ENCODE measurements around the gene IPO13. TPM values are rescaled to one million over a fixed set of nuclear protein-coding genes. Genes with fewer than 3 reads are reported as not detected.
A peak's percentile ranks its signal among the peaks of the same experiment; 100 is the strongest.

Gene IPO13
- total RNA-seq, 2 experiments from 2014 or later, result 8.0 to 12.4 TPM

DNA sequence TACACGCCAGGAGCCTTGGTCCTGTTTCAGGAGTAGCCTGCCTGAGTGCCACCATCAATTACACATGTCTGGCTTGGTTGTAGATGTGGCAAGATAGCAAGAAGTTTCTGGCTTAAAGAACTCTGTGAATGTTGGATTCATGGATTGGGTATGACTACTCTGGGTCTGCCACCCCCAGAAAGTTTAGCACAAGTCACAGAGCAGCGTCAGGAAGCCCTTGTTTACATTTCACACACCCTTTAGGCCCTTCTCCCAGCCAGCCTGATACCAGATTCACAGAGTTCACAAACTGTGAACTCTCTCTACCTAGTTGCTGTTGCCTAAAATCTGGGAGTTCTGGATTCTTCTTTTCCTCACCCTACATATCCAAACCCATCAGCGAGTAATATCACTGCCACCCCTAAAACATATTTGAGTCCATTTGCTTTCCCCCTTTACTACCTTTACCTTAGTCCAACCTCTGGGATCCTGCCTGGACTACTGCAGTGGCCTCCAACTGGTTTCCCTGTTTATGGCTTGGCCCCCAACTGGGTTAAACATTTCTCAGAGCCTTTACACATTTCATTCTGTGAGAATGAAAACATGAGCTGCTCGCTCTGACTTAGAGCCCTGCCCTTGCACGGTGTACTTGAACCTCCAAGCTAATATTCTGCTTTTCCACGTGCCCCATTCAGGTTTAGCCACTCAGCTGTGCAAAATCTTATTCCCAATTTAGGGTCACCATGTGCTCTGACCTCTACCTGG, 40.6 kb downstream of the IPO13 start:
- H3K4me1 Mint-ChIP-seq (ENCODE audit: low read depth), result peaks cover 5% of the 10 kb centered on the region
- H3K36me3 Mint-ChIP-seq (ENCODE audit: low read depth), result peaks cover 8% of the 10 kb centered on the region
- intact Hi-C loops (cut with micrococcal nuclease), result no loop called here
- H3K4me3 Mint-ChIP-seq, result no peak overlapping the region
- H3K27me3 Mint-ChIP-seq (ENCODE audit: low read depth), result no peaks in the 10 kb centered on the region
- DNase-seq, result no peak
- H3K9me3 Mint-ChIP-seq, result no peaks in the 10 kb centered on the region
- CTCF ChIA-PET, result interaction anchor here (0.8 to 1.3 kb wide), 2 partner anchors 11 to 61 kb away, joined by 3 to 4 read pairs; no protein-coding TSS in a partner anchor
- H3K27ac Mint-ChIP-seq, result no peak overlapping the region

- H3K27ac Mint-ChIP-seq, result no peak overlapping the region
- H3K4me3 Mint-ChIP-seq, result peak overlapping the region; percentile 89
- no peak for DNase-seq
- peaks cover 5% of the 10 kb centered on the region for H3K4me1 Mint-ChIP-seq (ENCODE audit: low read depth)
- CTCF ChIA-PET, result interaction anchor here (1.0 to 2.0 kb wide), 3 partner anchors 15 to 58 kb away, joined by 3 to 5 read pairs (median 4); no protein-coding TSS in a partner anchor
- no peaks in the 10 kb centered on the region for H3K27me3 Mint-ChIP-seq (ENCODE audit: low read depth)
- H3K9me3 Mint-ChIP-seq, result no peaks in the 10 kb centered on the region
- intact Hi-C loops (cut with micrococcal nuclease), result loop anchor here (1.0 to 5.0 kb wide), 5 partner anchors 16 to 338 kb away; partner anchors contain the start of genes ATP6V0B, IPO13 and KDM4A
- H3K36me3 Mint-ChIP-seq (ENCODE audit: low read depth), result peaks cover 2% of the 10 kb centered on the region
Observed at GRCh38 chr1:43990271-43991199, 43.8 kb downstream of the IPO13 start.

DNA sequence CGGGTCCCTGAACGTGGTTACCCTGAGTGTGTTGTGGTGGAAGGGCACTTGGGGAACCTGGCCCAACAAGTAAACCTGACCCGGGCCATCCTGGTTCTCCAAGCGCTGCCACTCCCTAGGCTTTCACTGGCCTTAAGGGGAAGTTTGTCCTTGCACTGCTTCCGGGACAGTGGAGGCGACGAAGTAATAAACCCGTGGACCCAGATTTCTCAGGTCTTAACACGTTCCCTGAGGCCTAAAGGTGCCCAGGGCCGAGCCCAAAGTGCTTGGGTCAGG, 44.4 kb downstream of the IPO13 start:
- Mint-ChIP-seq H3K4me3 (peak overlapping the region; percentile 89), H3K9me3 (no peaks in the 10 kb centered on the region), H3K27ac (no peak overlapping the region), H3K4me1 (ENCODE audit: low read depth) (peaks cover 5% of the 10 kb centered on the region), H3K36me3 (ENCODE audit: low read depth) (no peaks in the 10 kb centered on the region), H3K27me3 (ENCODE audit: low read depth) (no peaks in the 10 kb centered on the region)
- intact Hi-C loops (cut with micrococcal nuclease), result loop anchor here (1.0 to 5.0 kb wide), 5 partner anchors 17 to 339 kb away; partner anchors contain the start of genes ATP6V0B, IPO13 and KDM4A
- DNase-seq, result no peak
- CTCF ChIA-PET, result interaction anchor here (1.8 kb wide), 1 partner anchor 57 kb away, joined by 4 read pairs; no protein-coding TSS in a partner anchor

DNA sequence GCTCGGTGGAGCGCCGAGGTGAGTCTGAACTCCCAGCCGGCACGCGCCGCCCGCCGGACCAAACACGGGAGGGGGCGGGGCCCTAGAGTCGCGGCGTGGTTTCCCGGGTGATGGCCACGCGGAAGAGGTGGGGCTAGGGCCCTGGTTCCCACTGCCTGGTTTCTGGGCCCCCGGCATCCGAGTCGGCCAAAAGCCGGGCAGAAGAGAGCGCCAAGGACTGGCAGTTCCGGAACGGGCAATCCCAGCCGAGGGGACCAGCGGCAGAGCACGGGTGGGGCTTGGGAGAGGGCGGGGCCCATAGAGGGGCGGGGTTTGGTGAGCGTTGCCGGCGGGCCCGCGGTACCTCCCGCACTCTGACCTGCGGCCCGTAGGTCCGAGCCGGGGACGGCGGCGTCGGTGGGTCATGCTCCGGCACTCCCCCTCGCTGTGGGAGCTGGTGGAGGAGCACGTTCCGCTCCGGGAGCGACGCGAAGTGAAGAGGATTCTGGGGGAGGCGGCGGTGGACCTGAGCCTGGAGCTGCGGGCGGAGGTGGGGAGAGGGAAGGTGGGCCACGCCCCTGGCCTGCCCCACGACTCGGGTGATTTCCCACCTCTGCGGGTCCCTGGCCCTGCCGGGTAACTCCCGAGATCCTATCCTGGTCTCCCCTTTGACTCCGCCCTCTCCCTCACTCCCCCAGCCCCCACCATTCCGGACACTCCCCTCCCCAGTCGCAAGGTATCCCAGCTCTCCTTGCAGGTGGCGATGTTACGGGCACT, 44.9 kb downstream of the IPO13 start, which contains the start of gene CCDC24:
TSS of gene CCDC24 (plus strand) at position 124 of the 756 bp plus-strand sequence. CDS start at position 404, 280 bp downstream.
- H3K36me3 Mint-ChIP-seq (ENCODE audit: low read depth), result no peaks in the 10 kb centered on the region
- DNase-seq, result peak; percentile 74
- H3K4me1 Mint-ChIP-seq (ENCODE audit: low read depth), result peaks cover 5% of the 10 kb centered on the region
- CTCF ChIA-PET, result interaction anchor here (0.9 to 1.7 kb wide), 3 partner anchors 13 to 56 kb away, joined by 3 to 6 read pairs (median 6); no protein-coding TSS in a partner anchor
- H3K27me3 Mint-ChIP-seq (ENCODE audit: low read depth), result no peaks in the 10 kb centered on the region
- H3K9me3 Mint-ChIP-seq, result no peaks in the 10 kb centered on the region
- peak within 1 kb of the TSS; percentile 53 for H3K27ac Mint-ChIP-seq
- peak within 1 kb of the TSS; percentile 89 for H3K4me3 Mint-ChIP-seq
- intact Hi-C loops (cut with micrococcal nuclease), result loop anchor here (1.0 to 5.0 kb wide), 5 partner anchors 17 to 339 kb away; partner anchors contain the start of genes ATP6V0B, IPO13 and KDM4A

DNA sequence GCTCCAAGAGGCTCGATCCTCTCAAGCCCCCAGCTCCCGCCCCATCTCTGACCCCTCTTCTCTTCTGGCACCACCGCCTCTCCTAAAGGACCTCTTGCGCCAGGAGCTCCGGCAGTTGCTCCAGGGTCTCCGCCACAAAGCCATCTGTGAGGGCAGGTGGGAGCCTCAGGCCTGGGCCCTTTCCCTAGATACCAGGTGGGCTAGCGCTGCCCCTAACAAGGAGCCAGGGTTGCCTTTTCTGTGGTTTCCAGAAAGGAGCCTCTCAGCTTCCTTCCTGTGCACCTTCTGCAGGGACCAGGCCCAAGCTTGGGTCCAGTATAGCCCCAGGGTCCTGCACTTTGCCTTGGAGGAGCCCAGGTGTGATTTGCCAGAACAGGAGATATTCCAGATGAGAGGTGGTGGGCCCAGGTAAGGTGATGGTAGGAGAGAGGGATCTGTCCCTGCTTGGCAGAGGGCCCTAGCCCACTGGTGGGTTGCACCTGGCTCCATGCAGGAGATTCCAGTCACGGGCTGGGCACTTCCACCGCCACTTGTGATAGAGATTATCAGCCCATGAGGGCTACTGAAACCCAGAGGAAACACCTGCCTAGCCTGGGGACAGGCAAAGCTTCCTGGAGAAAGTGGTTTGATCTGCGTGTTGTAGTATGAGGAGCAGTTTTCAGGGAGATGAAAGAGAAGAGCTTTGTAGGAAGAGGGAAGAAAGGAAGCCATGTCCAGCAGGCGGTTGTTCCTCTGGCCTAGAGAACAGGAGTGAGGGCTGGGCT, 45.7 kb downstream of the IPO13 start:
- Mint-ChIP-seq H3K4me1 (ENCODE audit: low read depth) (peaks cover 5% of the 10 kb centered on the region), H3K9me3 (no peaks in the 10 kb centered on the region), H3K27ac (no peak overlapping the region), H3K27me3 (ENCODE audit: low read depth) (no peaks in the 10 kb centered on the region), H3K36me3 (ENCODE audit: low read depth) (no peaks in the 10 kb centered on the region), H3K4me3 (peak overlapping the region; percentile 89)
- no peak for DNase-seq
- intact Hi-C loops (cut with micrococcal nuclease), result loop anchor here (5.0 kb wide), 2 partner anchors 270 to 340 kb away; partner anchors contain the start of gene KDM4A
- CTCF ChIA-PET, result interaction anchor here (0.7 to 1.7 kb wide), 4 partner anchors 13 to 463 kb away, joined by 3 to 6 read pairs (median 4); no protein-coding TSS in a partner anchor

DNA sequence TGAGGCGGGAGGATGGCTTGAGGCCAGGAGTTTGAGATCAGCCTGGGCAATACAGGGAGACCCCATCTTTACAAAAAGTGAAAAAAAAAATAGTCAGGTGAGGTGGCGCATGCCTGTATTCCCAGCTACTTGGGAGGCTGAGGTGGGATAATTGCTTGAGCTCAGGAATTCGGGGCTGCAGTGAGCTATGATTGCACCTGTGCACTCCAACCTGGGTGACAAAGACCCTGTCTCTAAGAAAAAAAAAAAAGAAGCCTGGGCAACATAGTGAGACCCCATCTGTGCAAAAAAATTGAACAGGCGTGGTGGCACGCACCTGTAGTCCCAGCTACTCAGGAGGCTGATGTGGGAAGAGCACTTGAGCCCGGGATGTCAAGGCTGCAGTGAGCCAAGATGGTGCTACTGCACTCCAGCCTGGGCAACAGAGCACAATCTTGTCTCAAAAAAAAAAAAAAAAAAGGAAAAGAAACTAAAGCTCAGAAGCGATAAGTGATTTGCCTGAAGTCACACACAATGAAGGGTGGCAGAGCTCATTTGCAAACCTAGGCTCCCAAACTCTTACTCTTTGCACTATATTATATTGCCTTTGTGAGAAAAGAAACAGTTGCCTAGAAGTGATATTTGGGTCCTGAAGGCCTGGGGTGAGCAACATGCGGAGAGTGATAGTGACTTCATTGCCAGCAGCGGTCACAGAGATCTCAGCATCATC, 46.6 kb downstream of the IPO13 start:
- no peak for DNase-seq
- no peaks in the 10 kb centered on the region for H3K36me3 Mint-ChIP-seq (ENCODE audit: low read depth)
- no peaks in the 10 kb centered on the region for H3K27me3 Mint-ChIP-seq (ENCODE audit: low read depth)
- CTCF ChIA-PET, result interaction anchor here (0.6 to 1.7 kb wide), 5 partner anchors 12 to 464 kb away, joined by 3 to 8 read pairs (median 4); no protein-coding TSS in a partner anchor
- H3K27ac Mint-ChIP-seq, result no peak overlapping the region
- peaks cover 5% of the 10 kb centered on the region for H3K4me1 Mint-ChIP-seq (ENCODE audit: low read depth)
- no peaks in the 10 kb centered on the region for H3K9me3 Mint-ChIP-seq
- H3K4me3 Mint-ChIP-seq, result no peak overlapping the region
- intact Hi-C loops (cut with micrococcal nuclease), result loop anchor here (5.0 kb wide), 2 partner anchors 269 to 341 kb away; partner anchors contain the start of gene KDM4A

- no peak for DNase-seq
- intact Hi-C loops (cut with micrococcal nuclease), result loop anchor here (5.0 kb wide), 2 partner anchors 268 to 342 kb away; partner anchors contain the start of gene KDM4A
- no peaks in the 10 kb centered on the region for H3K9me3 Mint-ChIP-seq
- H3K4me1 Mint-ChIP-seq (ENCODE audit: low read depth), result peaks cover 5% of the 10 kb centered on the region
- H3K4me3 Mint-ChIP-seq, result no peak overlapping the region
- CTCF ChIA-PET, result interaction anchor here (0.6 to 1.6 kb wide), 4 partner anchors 11 to 78 kb away, joined by 3 to 8 read pairs (median 4); no protein-coding TSS in a partner anchor
- H3K27ac Mint-ChIP-seq, result no peak overlapping the region
- H3K36me3 Mint-ChIP-seq (ENCODE audit: low read depth), result no peaks in the 10 kb centered on the region
- no peaks in the 10 kb centered on the region for H3K27me3 Mint-ChIP-seq (ENCODE audit: low read depth)
Observed at GRCh38 chr1:43994071-43994470, 47.3 kb downstream of the IPO13 start.

DNA sequence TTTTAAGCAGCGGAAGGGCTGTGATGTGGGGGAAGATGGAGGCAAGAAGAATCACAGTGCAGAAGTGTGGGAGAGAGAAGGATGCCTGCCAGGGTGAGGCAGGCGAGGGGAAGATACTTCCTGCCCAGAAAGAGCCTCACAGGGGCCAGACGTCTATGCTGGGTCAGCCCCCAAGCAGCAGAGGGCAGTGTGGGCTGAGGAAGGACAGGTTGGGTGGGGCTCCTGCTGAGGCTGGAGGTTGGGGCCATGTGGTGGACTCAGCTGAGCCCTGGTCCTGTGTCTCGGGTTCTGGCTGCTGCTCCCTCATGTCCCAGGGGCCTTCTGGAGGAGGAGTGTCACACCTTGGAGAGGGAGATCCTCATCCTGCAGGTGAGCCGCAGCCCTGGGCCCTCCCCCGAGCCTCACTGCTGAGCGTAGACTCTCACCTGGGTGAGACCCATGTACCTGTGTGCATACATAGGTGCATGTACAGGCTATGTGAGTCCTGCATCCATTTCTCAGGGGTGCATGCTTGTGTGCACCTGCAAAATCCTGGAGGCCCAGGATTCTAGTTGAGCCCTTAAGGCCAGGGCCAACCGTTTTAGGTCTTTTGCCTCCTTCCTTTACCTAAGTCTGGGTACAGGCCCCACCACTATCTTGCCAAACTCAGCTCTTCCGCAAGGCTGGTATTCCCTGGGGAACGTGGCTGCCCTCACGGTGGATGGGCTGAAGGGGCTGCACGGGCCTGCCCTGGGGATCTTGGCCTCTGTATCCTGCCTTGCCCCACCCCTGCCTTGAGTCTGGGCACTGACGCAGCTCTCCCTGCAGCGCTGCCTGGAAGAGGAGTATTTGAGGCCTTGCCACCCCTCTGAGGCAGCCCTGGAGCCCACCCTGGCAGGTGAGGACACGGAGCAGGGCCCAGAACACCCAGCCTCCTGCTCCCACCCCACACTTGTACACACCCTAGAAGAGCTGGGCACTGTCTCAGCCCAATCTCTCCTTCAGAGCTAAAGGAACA, 48.3 kb downstream of the IPO13 start:
- H3K4me1 Mint-ChIP-seq (ENCODE audit: low read depth), result peaks cover 5% of the 10 kb centered on the region
- H3K4me3 Mint-ChIP-seq, result no peak overlapping the region
- no peaks in the 10 kb centered on the region for H3K9me3 Mint-ChIP-seq
- no peaks in the 10 kb centered on the region for H3K36me3 Mint-ChIP-seq (ENCODE audit: low read depth)
- H3K27ac Mint-ChIP-seq, result no peak overlapping the region
- CTCF ChIA-PET, result interaction anchor here (0.7 to 1.0 kb wide), 2 partner anchors 10 to 231 kb away, joined by 3 to 4 read pairs; no protein-coding TSS in a partner anchor
- intact Hi-C loops (cut with micrococcal nuclease), result loop anchor here (5.0 kb wide), 2 partner anchors 267 to 343 kb away; partner anchors contain the start of gene KDM4A
- peak; percentile 33 for DNase-seq
- no peaks in the 10 kb centered on the region for H3K27me3 Mint-ChIP-seq (ENCODE audit: low read depth)

DNA sequence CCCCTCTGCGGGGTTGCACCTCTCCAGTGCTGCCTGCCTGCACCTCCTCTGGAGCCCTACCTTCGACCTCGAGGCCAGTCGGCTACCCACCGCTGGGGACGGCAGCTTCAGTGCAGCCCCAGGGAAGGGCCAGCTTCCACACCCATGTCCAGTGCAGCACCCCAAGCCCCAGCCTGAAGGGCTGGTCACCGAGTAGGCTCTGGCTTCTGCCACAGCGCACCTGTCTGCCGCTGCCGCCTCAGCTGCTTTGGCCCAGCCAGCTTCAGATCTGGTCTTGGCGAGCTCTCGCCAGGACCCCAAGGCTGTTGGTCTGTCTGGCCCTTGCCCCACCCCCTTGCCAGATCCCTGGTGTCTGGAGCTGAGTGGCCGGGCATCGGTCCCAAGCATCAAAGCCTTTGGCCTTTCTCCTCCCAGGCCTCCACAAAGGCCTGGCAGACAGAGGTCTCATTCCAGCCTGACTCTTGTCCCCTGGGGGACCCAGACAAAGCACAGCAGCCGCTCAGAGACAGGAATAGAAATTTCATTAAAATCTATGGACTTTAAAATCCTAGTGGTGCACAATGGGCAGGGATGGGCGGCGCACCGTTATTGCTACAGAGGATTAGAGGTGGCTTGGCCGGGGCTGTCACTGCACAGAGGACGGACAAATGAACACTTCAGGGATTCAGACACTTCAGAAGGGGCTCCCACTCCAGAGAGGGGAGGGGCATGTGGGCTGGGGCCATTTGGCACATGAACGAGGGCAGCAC, 49.4 kb downstream of the IPO13 start:
- no peaks in the 10 kb centered on the region for H3K27me3 Mint-ChIP-seq (ENCODE audit: low read depth)
- DNase-seq, result no peak
- CTCF ChIA-PET, result interaction anchor here (0.7 to 1.0 kb wide), 2 partner anchors 9 to 232 kb away, joined by 3 to 4 read pairs; no protein-coding TSS in a partner anchor
- intact Hi-C loops (cut with micrococcal nuclease), result no loop called here
- H3K36me3 Mint-ChIP-seq (ENCODE audit: low read depth), result peaks cover 4% of the 10 kb centered on the region
- H3K27ac Mint-ChIP-seq, result no peak overlapping the region
- peaks cover 1% of the 10 kb centered on the region for H3K4me1 Mint-ChIP-seq (ENCODE audit: low read depth)
- no peaks in the 10 kb centered on the region for H3K9me3 Mint-ChIP-seq
- no peak overlapping the region for H3K4me3 Mint-ChIP-seq

Data from activated naive CD4-positive, alpha-beta T cell treated with anti-CD3 and anti-CD28 coated beads for 36 hours (primary cell).